ENCODE measurements around the gene DLG1.

DLG1 gene

GRCh38 chr3:197227780-197228574, 70.4 kb downstream of the DLG1 start:
- Histone ChIP-seq H3K4me3 (replicated peaks; ENCODE audit: low read depth, low read length) (no peak overlapping the region), H3K27me3 (replicated peaks; ENCODE audit: control insufficient read depth, insufficient read depth, low read length) (no peaks in the 10 kb centered on the region), H3K36me3 (ENCODE audit: control insufficient read depth, insufficient read depth, low read length) (no peaks in the 10 kb centered on the region)
- TF ChIP-seq CTCF (IDR thresholded peaks at IDR 0.05; ENCODE audit: insufficient read depth, low read length, poor library complexity, severe bottlenecking) = no peak
- DNase-seq (ENCODE audit: extremely low read depth, insufficient read length) = no peak

GRCh38 chr3:197226179-197226578, 72.2 kb downstream of the DLG1 start:
- DNase-seq (ENCODE audit: extremely low read depth, insufficient read length) = no peak
- no peak overlapping the region for H3K4me3 ChIP-seq (replicated peaks; ENCODE audit: low read depth, low read length)
- no peaks in the 10 kb centered on the region for H3K27me3 ChIP-seq (replicated peaks; ENCODE audit: control insufficient read depth, insufficient read depth, low read length)
- no peaks in the 10 kb centered on the region for H3K36me3 ChIP-seq (ENCODE audit: control insufficient read depth, insufficient read depth, low read length)
- no peak for TF ChIP-seq CTCF (IDR thresholded peaks at IDR 0.05; ENCODE audit: insufficient read depth, low read length, poor library complexity, severe bottlenecking)

- TF ChIP-seq CTCF (IDR thresholded peaks at IDR 0.05; ENCODE audit: insufficient read depth, low read length, poor library complexity, severe bottlenecking) = no peak
- Histone ChIP-seq H3K27me3 (replicated peaks; ENCODE audit: control insufficient read depth, insufficient read depth, low read length) (no peaks in the 10 kb centered on the region), H3K4me3 (replicated peaks; ENCODE audit: low read depth, low read length) (no peak overlapping the region), H3K36me3 (ENCODE audit: control insufficient read depth, insufficient read depth, low read length) (no peaks in the 10 kb centered on the region)
- no peak for DNase-seq (ENCODE audit: extremely low read depth, insufficient read length)
Measured at GRCh38 chr3:197225579-197225978, 72.8 kb downstream of the DLG1 start.

- Histone ChIP-seq H3K4me3 (replicated peaks; ENCODE audit: low read depth, low read length) (no peak overlapping the region), H3K27me3 (replicated peaks; ENCODE audit: control insufficient read depth, insufficient read depth, low read length) (no peaks in the 10 kb centered on the region), H3K36me3 (ENCODE audit: control insufficient read depth, insufficient read depth, low read length) (no peaks in the 10 kb centered on the region; the same call in 1 of the 2 replicates)
- peak; percentile 51 for TF ChIP-seq CTCF (IDR thresholded peaks at IDR 0.05; ENCODE audit: insufficient read depth, low read length, poor library complexity, severe bottlenecking)
- peak; percentile 19 for DNase-seq (ENCODE audit: extremely low read depth, insufficient read length)
Measured at GRCh38 chr3:197224034-197224444, 74.4 kb downstream of the DLG1 start.

- TF ChIP-seq CTCF (IDR thresholded peaks at IDR 0.05; ENCODE audit: insufficient read depth, low read length, poor library complexity, severe bottlenecking) = no peak
- no peaks in the 10 kb centered on the region for H3K27me3 ChIP-seq (replicated peaks; ENCODE audit: control insufficient read depth, insufficient read depth, low read length)
- DNase-seq (ENCODE audit: extremely low read depth, insufficient read length) = no peak
Measured at GRCh38 chr3:197222937-197223370, 75.5 kb downstream of the DLG1 start.

More at GRCh38 chr3:197222937-197223370, 75.5 kb downstream of the DLG1 start:
- no peak overlapping the region for H3K4me3 ChIP-seq (replicated peaks; ENCODE audit: low read depth, low read length)
- no peaks in the 10 kb centered on the region; the same call in 1 of the 2 replicates for H3K36me3 ChIP-seq (ENCODE audit: control insufficient read depth, insufficient read depth, low read length)

Data from GM06990 (cell line).